Measurements from ENCODE around the gene SLC19A2. TPM values are rescaled to one million over a fixed set of nuclear protein-coding genes. Genes with fewer than 3 reads are reported as not detected.

The SLC19A2 gene
- total and polyA plus RNA-seq, 2 of the 13 experiments (the other 11 are each of a cell fraction or from before 2014, with no cell fraction given), result 30.4 to 56.0 TPM

DNA sequence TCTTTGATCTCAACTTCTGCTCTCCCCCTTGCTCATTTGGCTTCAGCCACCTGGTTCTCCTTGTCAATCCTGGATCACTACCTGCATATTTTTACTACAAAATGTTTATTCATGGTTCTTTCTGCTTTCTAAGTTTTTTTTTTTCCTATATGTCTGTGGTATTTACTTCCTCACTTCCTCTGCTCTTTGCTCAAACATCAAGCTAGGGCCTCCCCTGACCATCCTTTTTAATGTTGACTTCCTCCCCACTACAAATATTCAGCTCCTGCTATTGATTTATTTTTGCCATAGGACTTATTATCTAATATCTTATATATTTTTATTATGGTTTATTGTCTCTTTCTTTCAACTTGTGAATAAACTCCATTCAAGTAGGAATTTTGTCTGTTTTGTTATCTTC lies 14.1 kb upstream of the SLC19A2 start:
- DNase-seq (ENCODE audit: low spot score) (no peak), ATAC-seq (peak; percentile 53; the same call in 2 of the 3 replicates), FAIRE-seq (no peak)
- Histone ChIP-seq H3K9ac (ENCODE audit: insufficient read depth, low read depth, low read length) (no peak overlapping the region), H4K20me1 (ENCODE audit: insufficient read depth, low read length) (no peaks in the 10 kb centered on the region), H3K4me2 (ENCODE audit: low read depth, low read length) (no peak overlapping the region), H3K9me3 (ENCODE audit: low read length) (no peaks in the 10 kb centered on the region), H3K27ac (ENCODE audit: extremely low read length, insufficient read depth, low read length) (no peak overlapping the region), H3K36me3 (replicated peaks in 1 of 2; ENCODE audit: control insufficient read depth in 1 of 2, insufficient read depth in 2 of 2, low read length in 2 of 2) (no peaks in the 10 kb centered on the region), H3K79me2 (ENCODE audit: insufficient read depth, low read length) (no peaks in the 10 kb centered on the region), H3K4me1 (ENCODE audit: insufficient read depth, low read length) (peaks cover 27% of the 10 kb centered on the region), H3K4me3 (replicated peaks in 1 of 3; ENCODE audit: insufficient read depth in 1 of 3, low read depth in 2 of 3, low read length in 3 of 3) (no peak overlapping the region), H3K27me3 (ENCODE audit: control insufficient read depth in 1 of 2, insufficient read depth in 2 of 2, low read length in 2 of 2) (no peaks in the 10 kb centered on the region), H2AFZ (ENCODE audit: low read length) (no peak overlapping the region)
- in situ Hi-C loops (cut with HindIII; ENCODE audit: extremely low pct_ligation_motif_present, low pct_unique_long_range_greater_than_20kb), result no loop called here
- ChIA-PET POLR2A (no interaction called here), CTCF (ENCODE audit: low intra/inter-chr PET ratio, low total read pairs) (no interaction called here)
- TF ChIP-seq, protein P1, sequence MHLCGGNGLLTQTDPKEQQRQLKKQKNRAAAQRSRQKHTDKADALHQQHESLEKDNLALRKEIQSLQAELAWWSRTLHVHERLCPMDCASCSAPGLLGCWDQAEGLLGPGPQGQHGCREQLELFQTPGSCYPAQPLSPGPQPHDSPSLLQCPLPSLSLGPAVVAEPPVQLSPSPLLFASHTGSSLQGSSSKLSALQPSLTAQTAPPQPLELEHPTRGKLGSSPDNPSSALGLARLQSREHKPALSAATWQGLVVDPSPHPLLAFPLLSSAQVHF (CRISPR knock-in tag; IDR thresholded peaks at IDR 0.05), result no peak
- TF ChIP-seq REXO4 (CRISPR knock-in tag; IDR thresholded peaks at IDR 0.05; ENCODE audit: borderline replicate concordance) (no peak), ETV5 (CRISPR knock-in tag; IDR thresholded peaks at IDR 0.05; ENCODE audit: borderline replicate concordance) (peak; percentile 29; the same call in 1 of the 2 replicates), BCL6 (CRISPR knock-in tag; IDR thresholded peaks at IDR 0.05) (peak; percentile 62), SUZ12 (IDR thresholded peaks at IDR 0.05; ENCODE audit: low read depth, low read length) (no peak)
- TF ChIP-seq, protein P2, sequence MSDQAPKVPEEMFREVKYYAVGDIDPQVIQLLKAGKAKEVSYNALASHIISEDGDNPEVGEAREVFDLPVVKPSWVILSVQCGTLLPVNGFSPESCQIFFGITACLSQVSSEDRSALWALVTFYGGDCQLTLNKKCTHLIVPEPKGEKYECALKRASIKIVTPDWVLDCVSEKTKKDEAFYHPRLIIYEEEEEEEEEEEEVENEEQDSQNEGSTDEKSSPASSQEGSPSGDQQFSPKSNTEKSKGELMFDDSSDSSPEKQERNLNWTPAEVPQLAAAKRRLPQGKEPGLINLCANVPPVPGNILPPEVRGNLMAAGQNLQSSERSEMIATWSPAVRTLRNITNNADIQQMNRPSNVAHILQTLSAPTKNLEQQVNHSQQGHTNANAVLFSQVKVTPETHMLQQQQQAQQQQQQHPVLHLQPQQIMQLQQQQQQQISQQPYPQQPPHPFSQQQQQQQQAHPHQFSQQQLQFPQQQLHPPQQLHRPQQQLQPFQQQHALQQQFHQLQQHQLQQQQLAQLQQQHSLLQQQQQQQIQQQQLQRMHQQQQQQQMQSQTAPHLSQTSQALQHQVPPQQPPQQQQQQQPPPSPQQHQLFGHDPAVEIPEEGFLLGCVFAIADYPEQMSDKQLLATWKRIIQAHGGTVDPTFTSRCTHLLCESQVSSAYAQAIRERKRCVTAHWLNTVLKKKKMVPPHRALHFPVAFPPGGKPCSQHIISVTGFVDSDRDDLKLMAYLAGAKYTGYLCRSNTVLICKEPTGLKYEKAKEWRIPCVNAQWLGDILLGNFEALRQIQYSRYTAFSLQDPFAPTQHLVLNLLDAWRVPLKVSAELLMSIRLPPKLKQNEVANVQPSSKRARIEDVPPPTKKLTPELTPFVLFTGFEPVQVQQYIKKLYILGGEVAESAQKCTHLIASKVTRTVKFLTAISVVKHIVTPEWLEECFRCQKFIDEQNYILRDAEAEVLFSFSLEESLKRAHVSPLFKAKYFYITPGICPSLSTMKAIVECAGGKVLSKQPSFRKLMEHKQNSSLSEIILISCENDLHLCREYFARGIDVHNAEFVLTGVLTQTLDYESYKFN (CRISPR knock-in tag; conservative IDR thresholded peaks at IDR 0.05), result peak; percentile 49; the same call in 1 of the 2 replicates
- TF ChIP-seq, protein P3, sequence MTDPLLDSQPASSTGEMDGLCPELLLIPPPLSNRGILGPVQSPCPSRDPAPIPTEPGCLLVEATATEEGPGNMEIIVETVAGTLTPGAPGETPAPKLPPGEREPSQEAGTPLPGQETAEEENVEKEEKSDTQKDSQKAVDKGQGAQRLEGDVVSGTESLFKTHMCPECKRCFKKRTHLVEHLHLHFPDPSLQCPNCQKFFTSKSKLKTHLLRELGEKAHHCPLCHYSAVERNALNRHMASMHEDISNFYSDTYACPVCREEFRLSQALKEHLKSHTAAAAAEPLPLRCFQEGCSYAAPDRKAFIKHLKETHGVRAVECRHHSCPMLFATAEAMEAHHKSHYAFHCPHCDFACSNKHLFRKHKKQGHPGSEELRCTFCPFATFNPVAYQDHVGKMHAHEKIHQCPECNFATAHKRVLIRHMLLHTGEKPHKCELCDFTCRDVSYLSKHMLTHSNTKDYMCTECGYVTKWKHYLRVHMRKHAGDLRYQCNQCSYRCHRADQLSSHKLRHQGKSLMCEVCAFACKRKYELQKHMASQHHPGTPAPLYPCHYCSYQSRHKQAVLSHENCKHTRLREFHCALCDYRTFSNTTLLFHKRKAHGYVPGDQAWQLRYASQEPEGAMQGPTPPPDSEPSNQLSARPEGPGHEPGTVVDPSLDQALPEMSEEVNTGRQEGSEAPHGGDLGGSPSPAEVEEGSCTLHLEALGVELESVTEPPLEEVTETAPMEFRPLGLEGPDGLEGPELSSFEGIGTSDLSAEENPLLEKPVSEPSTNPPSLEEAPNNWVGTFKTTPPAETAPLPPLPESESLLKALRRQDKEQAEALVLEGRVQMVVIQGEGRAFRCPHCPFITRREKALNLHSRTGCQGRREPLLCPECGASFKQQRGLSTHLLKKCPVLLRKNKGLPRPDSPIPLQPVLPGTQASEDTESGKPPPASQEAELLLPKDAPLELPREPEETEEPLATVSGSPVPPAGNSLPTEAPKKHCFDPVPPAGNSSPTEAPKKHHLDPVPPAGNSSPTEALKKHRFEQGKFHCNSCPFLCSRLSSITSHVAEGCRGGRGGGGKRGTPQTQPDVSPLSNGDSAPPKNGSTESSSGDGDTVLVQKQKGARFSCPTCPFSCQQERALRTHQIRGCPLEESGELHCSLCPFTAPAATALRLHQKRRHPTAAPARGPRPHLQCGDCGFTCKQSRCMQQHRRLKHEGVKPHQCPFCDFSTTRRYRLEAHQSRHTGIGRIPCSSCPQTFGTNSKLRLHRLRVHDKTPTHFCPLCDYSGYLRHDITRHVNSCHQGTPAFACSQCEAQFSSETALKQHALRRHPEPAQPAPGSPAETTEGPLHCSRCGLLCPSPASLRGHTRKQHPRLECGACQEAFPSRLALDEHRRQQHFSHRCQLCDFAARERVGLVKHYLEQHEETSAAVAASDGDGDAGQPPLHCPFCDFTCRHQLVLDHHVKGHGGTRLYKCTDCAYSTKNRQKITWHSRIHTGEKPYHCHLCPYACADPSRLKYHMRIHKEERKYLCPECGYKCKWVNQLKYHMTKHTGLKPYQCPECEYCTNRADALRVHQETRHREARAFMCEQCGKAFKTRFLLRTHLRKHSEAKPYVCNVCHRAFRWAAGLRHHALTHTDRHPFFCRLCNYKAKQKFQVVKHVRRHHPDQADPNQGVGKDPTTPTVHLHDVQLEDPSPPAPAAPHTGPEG (CRISPR knock-in tag; IDR thresholded peaks at IDR 0.05), result no peak
- intact Hi-C loops (cut with micrococcal nuclease; ENCODE audit: unreplicated experiment), result no loop called here
- BruUV-seq (replicated peaks), result no TSS peak

Data from HepG2 (cell line).